Measurements from ENCODE around the gene VAV1. TPM values are rescaled to one million over a fixed set of nuclear protein-coding genes. Genes with fewer than 3 reads are reported as not detected.

The VAV1 gene
- total and polyA plus RNA-seq, 2 of the 8 experiments (the other 6 are each of a cell fraction or from before 2014, with no cell fraction given): 0.21 to 0.22 TPM

DNA sequence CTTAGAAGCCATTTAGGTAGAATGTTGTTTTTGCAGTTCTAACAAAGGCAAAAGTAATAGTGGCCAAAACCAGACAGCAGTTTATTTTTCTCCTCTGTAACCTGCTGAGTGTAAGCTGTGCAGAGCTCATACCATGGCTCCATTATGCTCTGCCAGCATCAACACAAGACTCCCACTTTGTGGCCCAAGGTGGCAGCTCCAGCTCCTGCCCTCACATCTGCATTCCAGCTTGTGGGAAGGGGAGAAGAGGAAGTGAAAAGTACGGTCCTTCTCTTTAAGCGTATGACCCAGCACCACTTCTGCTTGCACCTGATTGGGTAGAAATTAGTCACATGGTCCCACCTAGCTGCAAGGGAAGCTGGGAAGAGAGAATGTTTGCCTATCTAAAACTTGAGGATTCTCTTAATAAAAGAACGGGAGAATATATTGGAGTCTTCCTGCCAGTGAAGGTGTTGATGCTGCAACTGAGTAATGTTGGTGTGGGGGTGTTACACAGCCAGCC, 134.1 kb downstream of the VAV1 start:
- H2AFZ ChIP-seq (ENCODE audit: low read length): no peak overlapping the region
- ChIA-PET POLR2A (ENCODE audit: partially characterized antibody) (no interaction called here), CTCF (ENCODE audit: partially characterized antibody) (no interaction called here)
- no peak overlapping the region for H2BK20ac ChIP-seq (ENCODE audit: low read length)
- no peak overlapping the region for H2BK5ac ChIP-seq (ENCODE audit: low read depth, low read length)
- H3K14ac ChIP-seq (ENCODE audit: insufficient read length): no peak overlapping the region
- no peak overlapping the region for H4K91ac ChIP-seq (replicated peaks; ENCODE audit: insufficient read length, low read length)
- H3K4me3 ChIP-seq (ENCODE audit: extremely low read depth in 1 of 4, insufficient read depth in 2 of 4, low read depth in 3 of 4, low read length in 4 of 4): no peak overlapping the region
- no peak overlapping the region for H2BK120ac ChIP-seq (replicated peaks; ENCODE audit: low read depth, low read length)
- H3K36me3 ChIP-seq (ENCODE audit: control insufficient read depth in 2 of 4, insufficient read depth in 4 of 4, low read length in 3 of 4): no peaks in the 10 kb centered on the region
- H2BK12ac ChIP-seq (ENCODE audit: low read depth, low read length): no peak overlapping the region
- no peaks in the 10 kb centered on the region for H3K79me1 ChIP-seq (ENCODE audit: low read depth, low read length)
- no peak overlapping the region for H2BK15ac ChIP-seq (ENCODE audit: low read length)
- TF ChIP-seq RAD21 (IDR thresholded peaks at IDR 0.05 in 1 of 2, conservative IDR thresholded peaks at IDR 0.05 in 1 of 2; ENCODE audit: low read depth in 2 of 2, low read length in 2 of 2) (no peak), SIRT6 (IDR thresholded peaks at IDR 0.05; ENCODE audit: low read length) (no peak), POU5F1 (IDR thresholded peaks at IDR 0.05; ENCODE audit: low read depth, low read length) (no peak), CBX8 (IDR thresholded peaks at IDR 0.05; ENCODE audit: borderline replicate concordance, low read depth, low read length) (no peak), POLR2AphosphoS5 (IDR thresholded peaks at IDR 0.05; ENCODE audit: low read depth, low read length) (no peak), RBBP5 (IDR thresholded peaks at IDR 0.05; ENCODE audit: borderline replicate concordance, low read depth, low read length) (no peak), MAFK (IDR thresholded peaks at IDR 0.05; ENCODE audit: low read depth, low read length) (no peak), SRF (IDR thresholded peaks at IDR 0.05; ENCODE audit: low read depth, low read length) (no peak), KDM1A (IDR thresholded peaks at IDR 0.05; ENCODE audit: borderline replicate concordance, low read length) (no peak), SIX5 (IDR thresholded peaks at IDR 0.05; ENCODE audit: low read depth, low read length) (no peak), ZNF274 (IDR thresholded peaks at IDR 0.05; ENCODE audit: borderline replicate concordance, extremely low read depth, low read length) (no peak), FOSL1 (IDR thresholded peaks at IDR 0.05; ENCODE audit: insufficient read depth, low read depth, low read length) (no peak), POLR2A (IDR thresholded peaks at IDR 0.05; ENCODE audit: control extremely low read depth in 1 of 2, low read depth in 2 of 2, low read length in 2 of 2) (no peak)
- no peak overlapping the region for H3K18ac ChIP-seq (ENCODE audit: extremely low read depth, low read length)
- no peak overlapping the region for H3K23ac ChIP-seq (ENCODE audit: insufficient read length)
- no peak overlapping the region for H4K8ac ChIP-seq (ENCODE audit: extremely low read depth, insufficient read depth, low read length)
- no peak overlapping the region for H3K56ac ChIP-seq (replicated peaks; ENCODE audit: insufficient read length, low read depth, low read length)
- no peak overlapping the region for H3K4ac ChIP-seq (replicated peaks; ENCODE audit: insufficient read length, low read depth, low read length)
- no peaks in the 10 kb centered on the region for H3K79me2 ChIP-seq (ENCODE audit: control insufficient read depth in 1 of 2, insufficient read depth in 2 of 2, low read length in 2 of 2)
- no peak for FAIRE-seq
- no peaks in the 10 kb centered on the region for H3K4me1 ChIP-seq (replicated peaks in 1 of 4; ENCODE audit: control insufficient read depth in 3 of 4, insufficient read depth in 4 of 4, low read length in 3 of 4)
- WGBS, 2 experiments (ENCODE audit: extremely low coverage in 1 of 2, insufficient coverage in 1 of 2, insufficient read length in 1 of 2, insufficient replicate concordance in 2 of 2, low coverage in 1 of 2, low lambda C conversion rate in 2 of 2, missing lambda C conversion rate in 1 of 2): 48% methylated on average over 3 of the region's 3 CpGs; no CpG with 5 or more reads in 1 of the 2 experiments
- no peak overlapping the region for H3K27ac ChIP-seq (ENCODE audit: low read depth, low read length)
- H3K9me3 ChIP-seq (ENCODE audit: insufficient read depth in 2 of 2, low read depth in 1 of 2, low read length in 1 of 2): peaks cover 64 to 73% of the 10 kb centered on the region in 2 experiments
- DNase-seq (ENCODE audit: low read depth in 1 of 2, low spot score in 2 of 2): no peak
- no peak overlapping the region for H4K5ac ChIP-seq (ENCODE audit: insufficient read length, low read depth, low read length)
- peaks cover under 1% of the 10 kb centered on the region; the same call in 1 of the 2 replicates for H3K23me2 ChIP-seq (ENCODE audit: low read depth, low read length)
- H2AK5ac ChIP-seq (ENCODE audit: low read depth, low read length): no peak overlapping the region
- no peaks in the 10 kb centered on the region for H3K27me3 ChIP-seq (replicated peaks in 1 of 4; ENCODE audit: control insufficient read depth in 3 of 4, extremely low read depth in 1 of 4, insufficient read depth in 3 of 4, low read length in 3 of 4)
- no peak overlapping the region for H3K9ac ChIP-seq (replicated peaks in 1 of 4; ENCODE audit: extremely low read depth in 1 of 4, low read depth in 3 of 4, low read length in 3 of 4)
- no peaks in the 10 kb centered on the region for H4K20me1 ChIP-seq (replicated peaks in 1 of 2; ENCODE audit: control insufficient read depth in 1 of 2, insufficient read depth in 2 of 2, low read length in 2 of 2)
- H3K4me2 ChIP-seq (ENCODE audit: insufficient read depth in 1 of 2, low read depth in 2 of 2, low read length in 2 of 2): no peak overlapping the region

All from H1 (cell line).